GM12891 (cell line): ENCODE results near the gene RUNX3.

Experiments used
- POLR2A ChIP-seq: IDR thresholded peaks from 2 replicates; pipeline ENCODE4 v1.6.1; 2011; ENCODE audit warnings: low read depth, low read length, control low read depth
- POU2F2 ChIP-seq: IDR thresholded peaks from 2 replicates; pipeline ENCODE4 v1.6.1; 2011; ENCODE audit warnings: low read depth, mild to moderate bottlenecking, control low read depth, low read length, moderate library complexity

DNA sequence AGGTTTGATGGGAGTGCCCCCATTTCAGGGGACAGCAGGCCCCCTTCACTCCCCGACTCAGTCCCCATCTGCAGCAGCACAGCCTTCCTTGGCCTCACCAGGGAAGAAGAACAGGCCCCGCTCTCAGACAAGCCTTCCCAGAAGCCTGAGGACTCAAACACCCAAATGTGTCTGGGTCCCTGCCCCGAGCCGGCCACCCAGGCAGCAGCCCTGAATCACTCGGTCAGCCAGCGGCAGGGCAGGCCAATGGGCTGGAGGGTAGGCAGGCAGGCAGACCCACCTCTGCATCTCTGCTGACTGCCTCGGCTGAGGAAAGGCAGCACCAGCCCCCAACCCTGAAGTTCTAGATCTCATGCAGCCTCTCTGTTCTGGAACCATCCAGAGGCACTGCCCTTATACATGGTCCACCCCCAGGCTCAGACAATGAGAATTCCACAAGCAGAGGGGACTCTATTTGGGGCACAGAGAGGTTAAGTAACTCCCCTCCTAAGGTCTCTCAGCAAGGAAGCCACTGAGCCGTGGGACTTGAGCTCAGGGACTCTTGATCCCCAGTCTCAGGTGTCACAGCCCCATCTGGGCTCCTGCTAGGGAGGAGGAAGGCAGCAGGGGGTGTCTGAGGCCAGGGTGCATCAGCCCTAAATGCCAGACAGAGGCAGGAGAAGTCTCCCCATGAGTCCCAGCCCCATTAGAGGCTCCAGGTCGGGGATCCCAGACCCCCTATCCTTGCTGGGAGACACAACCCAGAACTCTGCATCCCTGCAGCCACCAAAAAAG, 33.2 kb upstream of the RUNX3 start:
- no peak for TF ChIP-seq POLR2A
- TF ChIP-seq POU2F2 = no peak
